Neural crest cell (in vitro differentiated cells): ENCODE data around the gene RABGAP1L. TPM values are rescaled to one million over a fixed set of nuclear protein-coding genes. Genes with fewer than 3 reads are reported as not detected.
"Not testable (repeated sequence)": the region's sequence is repeated elsewhere in the genome, so short reads cannot be mapped to it uniquely, and the experiment has no call there.

Source experiments
- DNase-seq: peaks from one replicate; pipeline ENCODE4 v3.0.0; 2021; ENCODE audit warnings: low read depth, mixed read lengths, low spot score
- H3K27ac Mint-ChIP-seq: one replicate; pipeline ENCODE4 v1.8.0; 2021; ENCODE audit warnings: mild to moderate bottlenecking, mixed read lengths; ENCODE audit not compliant: unreplicated experiment
- H3K27me3 Mint-ChIP-seq: 2 replicates; pipeline ENCODE4 v1.8.0; 2021; ENCODE audit warnings: low read depth, mild to moderate bottlenecking, mixed read lengths
- H3K36me3 Mint-ChIP-seq: 2 replicates; pipeline ENCODE4 v1.8.0; 2021; ENCODE audit warnings: low read depth, mild to moderate bottlenecking, mixed read lengths
- H3K4me1 Mint-ChIP-seq: 2 replicates; pipeline ENCODE4 v1.8.0; 2021; ENCODE audit warnings: mixed read lengths
- H3K4me3 Mint-ChIP-seq: one replicate; pipeline ENCODE4 v1.8.0; 2021; ENCODE audit warnings: mild to moderate bottlenecking, mixed read lengths
- H3K9me3 Mint-ChIP-seq: 2 replicates; pipeline ENCODE4 v1.8.0; 2021; ENCODE audit warnings: mixed read lengths
- CTCF ChIP-seq: fragments of 200-600 bp; sonication (generic); conservative IDR thresholded peaks from 2 replicates; pipeline ENCODE4 v1.5.0; 2021; ENCODE audit warnings: antibody characterized with exemption, mild to moderate bottlenecking
- total RNA-seq: library from RNA; stranded (reverse); gene quantifications from 2 replicates; pipeline ENCODE4 v1.2.1, GENCODE V29; 2021

RABGAP1L gene
- total RNA-seq, 1 donor from 2014 or later = 25.6 TPM

DNA sequence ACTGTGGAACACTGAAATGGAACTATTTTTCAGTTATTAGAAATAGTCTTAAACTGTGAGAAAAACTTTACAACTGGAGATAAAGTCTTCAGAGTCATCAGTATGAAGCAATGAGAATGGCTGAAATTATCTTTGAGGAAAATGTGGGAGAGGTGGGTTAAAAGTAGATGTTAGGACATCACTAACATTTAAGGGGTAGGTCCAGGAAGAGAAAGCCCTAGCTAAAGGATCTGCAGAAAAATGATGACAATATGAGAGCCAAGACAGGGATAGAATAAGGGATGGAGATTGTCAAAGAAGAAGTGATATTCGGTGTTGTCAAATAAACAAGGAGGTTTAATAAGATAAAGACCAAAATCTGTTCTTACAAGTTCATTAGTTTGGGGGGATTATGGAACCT lies 165.2 kb downstream of the RABGAP1L start:
- Mint-ChIP-seq H3K4me1 (no peaks in the 10 kb centered on the region), H3K4me3 (no peak overlapping the region), H3K36me3 (peaks cover 52% of the 10 kb centered on the region), H3K27me3 (no peaks in the 10 kb centered on the region), H3K27ac (no peak overlapping the region), H3K9me3 (peaks cover 31% of the 10 kb centered on the region)
- DNase-seq = no peak
- no peak for TF ChIP-seq CTCF

- Mint-ChIP-seq H3K4me3 (no peak overlapping the region), H3K9me3 (peaks cover 26% of the 10 kb centered on the region), H3K4me1 (no peaks in the 10 kb centered on the region), H3K27ac (no peak overlapping the region), H3K27me3 (no peaks in the 10 kb centered on the region), H3K36me3 (peaks cover 47% of the 10 kb centered on the region)
- no peak for DNase-seq
- TF ChIP-seq CTCF = no peak
Measured at GRCh38 chr1:174324939-174325338, 165.6 kb downstream of the RABGAP1L start.

DNA sequence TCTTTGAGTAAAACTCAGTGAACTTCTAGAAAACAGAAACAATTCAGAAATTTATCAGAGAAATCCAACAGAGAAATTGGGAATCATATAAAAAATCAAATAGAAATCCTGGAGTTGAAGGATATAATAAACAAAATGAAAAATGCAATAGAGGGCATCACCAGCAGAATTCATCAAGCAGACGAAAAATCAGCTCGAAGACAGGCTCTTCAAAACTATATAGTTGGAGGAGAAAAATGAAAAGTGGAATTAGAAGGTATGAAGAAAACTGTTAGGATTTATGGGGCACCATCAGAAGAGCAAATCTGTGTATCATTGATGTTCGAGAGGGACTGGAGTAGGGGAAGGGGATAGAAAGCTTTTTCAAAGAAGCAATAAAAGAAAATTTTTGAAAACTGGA lies 167.0 kb downstream of the RABGAP1L start:
- Mint-ChIP-seq H3K4me3 (no peak overlapping the region), H3K27me3 (no peaks in the 10 kb centered on the region), H3K4me1 (no peaks in the 10 kb centered on the region), H3K27ac (no peak overlapping the region), H3K36me3 (peaks cover 39% of the 10 kb centered on the region), H3K9me3 (peaks cover 23% of the 10 kb centered on the region)
- TF ChIP-seq CTCF = no peak
- no peak for DNase-seq

- no peak overlapping the region for H3K27ac Mint-ChIP-seq
- H3K4me1 Mint-ChIP-seq = no peaks in the 10 kb centered on the region
- H3K36me3 Mint-ChIP-seq = peaks cover 3% of the 10 kb centered on the region
- peaks cover 6% of the 10 kb centered on the region for H3K9me3 Mint-ChIP-seq
- no peak for DNase-seq
- no peak overlapping the region for H3K4me3 Mint-ChIP-seq
- TF ChIP-seq CTCF = no peak
- H3K27me3 Mint-ChIP-seq = no peaks in the 10 kb centered on the region
Measured at GRCh38 chr1:174333437-174333836, 174.1 kb downstream of the RABGAP1L start.

- TF ChIP-seq CTCF = no peak
Measured at GRCh38 chr1:174337000-174337681, 177.8 kb downstream of the RABGAP1L start.

DNA sequence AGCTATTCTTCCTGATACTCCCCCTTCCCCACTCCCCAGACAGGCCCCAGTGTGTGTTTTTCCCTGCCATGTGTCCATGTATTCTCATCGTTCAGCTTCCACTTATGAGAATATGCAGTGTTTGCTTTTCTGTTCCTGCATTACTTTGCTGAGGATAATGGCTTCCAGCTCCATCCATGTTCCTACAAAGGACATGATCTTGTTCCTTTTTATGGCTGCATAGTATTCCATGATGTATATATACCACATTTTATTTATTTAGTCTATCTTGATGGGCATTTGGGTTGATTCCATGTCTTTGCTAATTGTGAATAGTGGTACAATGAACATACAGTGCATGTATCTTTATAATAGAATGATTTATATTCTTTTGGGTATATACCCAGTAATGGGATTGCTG lies 181.1 kb downstream of the RABGAP1L start:
- not testable (repeated sequence) for H3K36me3 Mint-ChIP-seq, H3K27me3 Mint-ChIP-seq, DNase-seq, H3K4me3 Mint-ChIP-seq, H3K4me1 Mint-ChIP-seq, H3K9me3 Mint-ChIP-seq, H3K27ac Mint-ChIP-seq

More at GRCh38 chr1:174337000-174337681, 177.8 kb downstream of the RABGAP1L start:
- no peak for DNase-seq
- H3K4me1 Mint-ChIP-seq = no peaks in the 10 kb centered on the region
- H3K4me3 Mint-ChIP-seq = no peak overlapping the region
- H3K27me3 Mint-ChIP-seq = no peaks in the 10 kb centered on the region
- no peaks in the 10 kb centered on the region for H3K9me3 Mint-ChIP-seq
- H3K27ac Mint-ChIP-seq = no peak overlapping the region
- no peaks in the 10 kb centered on the region for H3K36me3 Mint-ChIP-seq
